Cardiac septum (tissue), 1 donor: ENCODE results near the gene CDC14A. TPM values are rescaled to one million over a fixed set of nuclear protein-coding genes. Genes with fewer than 3 reads are reported as not detected.

Source experiments
- DNase-seq: peaks from one replicate; pipeline ENCODE4 v3.0.0-alpha.2; 2020; ENCODE audit warnings: low spot score
- intact Hi-C: fragments of 100-400 bp; cut with DNase I; formaldehyde crosslinking; loops from one replicate; pipeline ENCODE4 v1.14.0; 2022
- total RNA-seq: library from RNA; stranded (reverse); fragmentation: NEBNext Ultra II Directional; extraction: Animal tissue kit (Norgen Biotek cat#: 25700); gene quantifications from one replicate; pipeline ENCODE4 v1.2.1, GENCODE V29; 2021
- donor health status: DM: no; HTN: no; CAD: no.

Gene CDC14A
- total RNA-seq, 1 donor from 2014 or later, result 4.9 TPM

- DNase-seq, result no peak
- intact Hi-C loops, result no loop called here
Measured at GRCh38 chr1:100544791-100545190, 192.5 kb downstream of the CDC14A start.

- no peak for DNase-seq
- intact Hi-C loops, result no loop called here
Measured at GRCh38 chr1:100545855-100546254, 193.5 kb downstream of the CDC14A start.

GRCh38 chr1:100552031-100552430 is 199.7 kb downstream of the CDC14A start:
- intact Hi-C loops, result no loop called here
- DNase-seq, result no peak

- no peak for DNase-seq
- intact Hi-C loops, result no loop called here
Measured at GRCh38 chr1:100552922-100553321, 200.6 kb downstream of the CDC14A start.

GRCh38 chr1:100556181-100556580 is 203.9 kb downstream of the CDC14A start:
- intact Hi-C loops, result no loop called here
- no peak for DNase-seq

GRCh38 chr1:100556925-100557605 is 204.8 kb downstream of the CDC14A start:
- intact Hi-C loops, result no loop called here
- DNase-seq, result no peak

- DNase-seq, result no peak
- intact Hi-C loops, result no loop called here
Measured at GRCh38 chr1:100557606-100557953, 205.3 kb downstream of the CDC14A start.

- DNase-seq, result no peak
- intact Hi-C loops, result no loop called here
Measured at GRCh38 chr1:100565533-100565932, 213.2 kb downstream of the CDC14A start.

- intact Hi-C loops, result no loop called here
- DNase-seq, result no peak
Measured at GRCh38 chr1:100565937-100566699, 213.8 kb downstream of the CDC14A start.

GRCh38 chr1:100567062-100567461 is 214.8 kb downstream of the CDC14A start:
- no peak for DNase-seq
- intact Hi-C loops, result no loop called here

Other genes starting within 250 kb of the CDC14A start
- gene SASS6, start 219.6 kb upstream of the CDC14A start, total RNA-seq, result 1.2 TPM
- gene TRMT13, start 219.3 kb upstream of the CDC14A start, total RNA-seq, result 8.1 TPM
- gene LRRC39, start 174.2 kb upstream of the CDC14A start, total RNA-seq, result 90.7 TPM
- gene DBT, start 102.7 kb upstream of the CDC14A start, total RNA-seq, result 29.3 TPM
- 34.4 TPM for gene RTCA, start 86.3 kb upstream of the CDC14A start, total RNA-seq
- gene GPR88, start 185.6 kb downstream of the CDC14A start, total RNA-seq, result 0.13 TPM